Keratinocyte (primary cell): ENCODE measurements around the gene CRLF2. TPM values are rescaled to one million over a fixed set of nuclear protein-coding genes. Genes with fewer than 3 reads are reported as not detected.
"Not testable (repeated sequence)": the region's sequence is repeated elsewhere in the genome, so short reads cannot be mapped to it uniquely, and the experiment has no call there.

Experiments
- DNase-seq: peaks from one replicate; pipeline ENCODE4 v3.0.0-alpha.2; 2011; ENCODE audit warnings: low read depth, missing footprints, low spot score
- FAIRE-seq: peaks from 2 replicates; lab custom pipeline; 2011; peaks lifted over from hg19 to GRCh38; lab: Jason Lieb, UNC
- H2AFZ ChIP-seq: 2 replicates; pipeline ENCODE4 v1.6.0; 2012; ENCODE audit warnings: low read length, control low read depth, inconsistent platforms; ENCODE audit not compliant: control insufficient read depth
- H3K27ac ChIP-seq: 2 replicates; pipeline ENCODE4 v1.5.1; 2011; ENCODE audit warnings: low read length; ENCODE audit not compliant: control insufficient read depth, insufficient read depth
- H3K27me3 ChIP-seq: 3 replicates; pipeline ENCODE4 v1.6.0; 2011; ENCODE audit warnings: low read length; ENCODE audit not compliant: control insufficient read depth, insufficient read depth; ENCODE audit errors: extremely low read depth
- H3K36me3 ChIP-seq, 2 experiments: 2 replicates in 1 of 2; 3 replicates in 1 of 2; pipeline ENCODE4 v1.5.1; 2011; ENCODE audit warnings: low read length in 2 of 2, mild to moderate bottlenecking in 1 of 2; ENCODE audit not compliant: control insufficient read depth in 2 of 2, insufficient read depth in 2 of 2; ENCODE audit errors: extremely low read depth in 1 of 2
- H3K4me1 ChIP-seq: 3 replicates; pipeline ENCODE4 v1.5.1; 2011; ENCODE audit warnings: low read length; ENCODE audit not compliant: control insufficient read depth, insufficient read depth; ENCODE audit errors: extremely low read depth
- H3K4me2 ChIP-seq: 3 replicates; pipeline ENCODE4 v1.6.0; 2011; ENCODE audit warnings: low read depth, low read length; ENCODE audit not compliant: control insufficient read depth, insufficient read depth; ENCODE audit errors: extremely low read depth
- H3K4me3 ChIP-seq, 3 experiments: fragments of 200-600 bp in 1 of 3; sonication (generic) in 1 of 3; 2 replicates in 2 of 3; 3 replicates in 1 of 3; pipeline ENCODE4 v1.5.1; 2011 to 2016; ENCODE audit warnings: low read length in 3 of 3, mild to moderate bottlenecking in 3 of 3, control low read depth in 2 of 3, inconsistent platforms in 1 of 3, low read depth in 1 of 3, mixed read lengths in 1 of 3, mixed run types in 1 of 3, moderate library complexity in 1 of 3; ENCODE audit not compliant: control insufficient read depth in 2 of 3, insufficient read depth in 2 of 3; ENCODE audit errors: extremely low read depth in 1 of 3
- H3K79me2 ChIP-seq: 2 replicates; pipeline ENCODE4 v1.6.0; 2012; ENCODE audit warnings: low read length; ENCODE audit not compliant: control insufficient read depth, insufficient read depth
- H3K9ac ChIP-seq: 3 replicates; pipeline ENCODE4 v1.6.0; 2011; ENCODE audit warnings: low read length; ENCODE audit not compliant: control insufficient read depth, insufficient read depth; ENCODE audit errors: extremely low read depth
- H3K9me1 ChIP-seq: 3 replicates; pipeline ENCODE4 v1.6.0; 2011; ENCODE audit warnings: low read length; ENCODE audit not compliant: control insufficient read depth, insufficient read depth; ENCODE audit errors: extremely low read depth
- H3K9me3 ChIP-seq: 2 replicates; pipeline ENCODE4 v1.5.1; 2012; ENCODE audit warnings: low read depth, low read length; ENCODE audit not compliant: control insufficient read depth
- H4K20me1 ChIP-seq: 3 replicates; pipeline ENCODE4 v1.6.0; 2011; ENCODE audit warnings: low read length; ENCODE audit not compliant: control insufficient read depth, insufficient read depth; ENCODE audit errors: extremely low read depth
- CTCF ChIP-seq, 3 experiments: IDR thresholded peaks in 1 of 3; conservative IDR thresholded peaks in 1 of 3; optimal IDR thresholded peaks in 1 of 3; 2 replicates in 2 of 3; 3 replicates in 1 of 3; pipeline versions ENCODE3 to v1.5.1; 2011; ENCODE audit warnings: low read length in 3 of 3, mild to moderate bottlenecking in 3 of 3, moderate library complexity in 2 of 3, control low read depth in 1 of 3, inconsistent platforms in 1 of 3; ENCODE audit not compliant: insufficient read depth in 2 of 3; ENCODE audit errors: extremely low read depth in 1 of 3
- EZH2 ChIP-seq: IDR thresholded peaks from one replicate; pipeline ENCODE4 v1.6.1; 2012; ENCODE audit warnings: inconsistent platforms, mild to moderate bottlenecking, low read length, moderate library complexity
- dilution Hi-C: fragments of 300-500 bp; cut with MboI; formaldehyde crosslinking; loops from one replicate; pipeline ENCODE4 v1.7.0; 2020; ENCODE audit warnings: low sequenced_read_pairs; ENCODE audit not compliant: extremely low pct_ligation_motif_present
- polyA minus RNA-seq, 3 experiments: library from RNA; depleted of rRNA, polyadenylated mRNA; stranded (reverse); fragments of >200 nt; gene quantifications; 1 replicate in 1 of 3; 2 replicates in 1 of 3; 3 replicates in 1 of 3; pipeline ENCODE4 v1.2.3, GENCODE V29; 2011
- polyA plus RNA-seq, 5 experiments: library from polyadenylated mRNA; depleted of rRNA in 3 of 5; stranded (reverse) in 3 of 5; stranded (forward) in 1 of 5; unstranded in 1 of 5; fragments of >200 nt; gene quantifications; 1 replicate in 1 of 5; 2 replicates in 3 of 5; 3 replicates in 1 of 5; pipeline versions ENCODE4 v1.2.1 to v1.2.3, GENCODE V29; 2011 to 2012; ENCODE audit warnings: missing spikeins in 2 of 5, low read depth in 1 of 5, low replicate concordance in 1 of 5

Gene CRLF2
- polyA plus RNA-seq (not detected in 3 replicates), polyA minus RNA-seq (not detected in 3 replicates)
- polyA plus RNA-seq (2011; ENCODE audit: low read depth) = not detected
- not detected in 2 replicates for polyA plus RNA-seq (2011; cell fraction: cytosol; rRNA removed)
- polyA plus RNA-seq (2011; cell fraction: nucleus; rRNA removed) = not detected in 2 replicates
- not detected in 2 replicates for polyA plus RNA-seq (2012; ENCODE audit: low replicate concordance)
- polyA minus RNA-seq (2011; cell fraction: cytosol; rRNA and poly(A)+ RNA removed) = not detected
- polyA minus RNA-seq (2011; cell fraction: nucleus; rRNA and poly(A)+ RNA removed) = not detected in 2 replicates

- Histone ChIP-seq H3K4me3 (no peak within 1 kb of the TSS), H3K4me2 (no peak within 1 kb of the TSS), H3K79me2 (no peaks in the 10 kb centered on the region), H3K9me1 (no peaks in the 10 kb centered on the region), H3K27me3 (no peaks in the 10 kb centered on the region), H2AFZ (no peak within 1 kb of the TSS), H4K20me1 (no peaks in the 10 kb centered on the region), H3K36me3 (no peaks in the 10 kb centered on the region), H3K4me1 (no peaks in the 10 kb centered on the region), H3K9me3 (peaks cover 6% of the 10 kb centered on the region), H3K27ac (no peak within 1 kb of the TSS), H3K9ac (no peak within 1 kb of the TSS)
- TF ChIP-seq EZH2 = no peak
- no peak for TF ChIP-seq CTCF (optimal IDR thresholded peaks at IDR 0.05 in 1 of 3, IDR thresholded peaks at IDR 0.05 in 1 of 3, conservative IDR thresholded peaks at IDR 0.05 in 1 of 3; ENCODE audit: extremely low read depth in 1 of 3, insufficient read depth in 2 of 3, low read length in 3 of 3)
- dilution Hi-C loops = no loop called here
- FAIRE-seq (no peak), DNase-seq (no peak)
Observed at GRCh38 chrX:1212532-1212931, at the start of gene CRLF2. Gene CRLF2 (minus strand): TSS chrX:1212649. CDS start chrX:1212634, 15 bp downstream.

- FAIRE-seq, H3K9ac ChIP-seq, H3K9me1 ChIP-seq, H3K36me3 ChIP-seq, H3K4me1 ChIP-seq, H4K20me1 ChIP-seq, H3K4me2 ChIP-seq, H3K27me3 ChIP-seq, H3K9me3 ChIP-seq, DNase-seq, H2AFZ ChIP-seq, H3K79me2 ChIP-seq, dilution Hi-C loops, H3K4me3 ChIP-seq, H3K27ac ChIP-seq: not testable (repeated sequence)
Observed at GRCh38 chrX:1261771-1262170, 49.3 kb upstream of the CRLF2 start.

- Histone ChIP-seq H2AFZ (no peak overlapping the region), H4K20me1 (no peaks in the 10 kb centered on the region), H3K4me1 (no peaks in the 10 kb centered on the region), H3K79me2 (no peaks in the 10 kb centered on the region), H3K9ac (no peak overlapping the region), H3K9me1 (no peaks in the 10 kb centered on the region), H3K27me3 (no peaks in the 10 kb centered on the region), H3K36me3 (no peaks in the 10 kb centered on the region), H3K4me3 (no peak overlapping the region), H3K9me3 (peaks cover 6% of the 10 kb centered on the region), H3K4me2 (no peak overlapping the region), H3K27ac (no peak overlapping the region)
- no peak for FAIRE-seq
- TF ChIP-seq EZH2 = no peak
- no peak for TF ChIP-seq CTCF (optimal IDR thresholded peaks at IDR 0.05 in 1 of 3, IDR thresholded peaks at IDR 0.05 in 1 of 3, conservative IDR thresholded peaks at IDR 0.05 in 1 of 3; ENCODE audit: extremely low read depth in 1 of 3, insufficient read depth in 2 of 3, low read length in 3 of 3)
- DNase-seq = no peak
- dilution Hi-C loops = no loop called here
Observed at GRCh38 chrX:1261285-1261684, 48.8 kb upstream of the CRLF2 start.
